ENCODE data around the gene PXYLP1. TPM values are rescaled to one million over a fixed set of nuclear protein-coding genes. Genes with fewer than 3 reads are reported as not detected.

Gene PXYLP1
- polyA plus RNA-seq, 3 donors = 4.1 to 10.9 (median 5.8) TPM

- H3K27ac Mint-ChIP-seq = peak overlapping the region in 1 of 7 donors; percentile 50
- no peak overlapping the region for H3K27ac ChIP-seq (ENCODE audit: low read depth in 1 of 2, low read length in 2 of 2)
- no peaks in the 10 kb centered on the region for H3K27me3 ChIP-seq (ENCODE audit: control insufficient read depth in 2 of 2, insufficient read depth in 2 of 2, low read length in 2 of 2)
- no peaks in the 10 kb centered on the region for H4K20me1 ChIP-seq (ENCODE audit: insufficient read depth, low read length)
- H3K4me2 ChIP-seq (replicated peaks; ENCODE audit: extremely low read depth, low read length, poor library complexity, severe bottlenecking) = no peak overlapping the region
- H3K79me2 ChIP-seq (ENCODE audit: insufficient read depth, low read length) = peaks cover 4% of the 10 kb centered on the region
- H3K9me3 Mint-ChIP-seq = no peaks in the 10 kb centered on the region
- peaks cover 39 to 59% of the 10 kb centered on the region in 2 donors for H3K36me3 Mint-ChIP-seq
- no peaks in the 10 kb centered on the region for H3K4me1 ChIP-seq (ENCODE audit: control insufficient read depth in 1 of 2, insufficient read depth in 2 of 2, low read length in 2 of 2)
- H3K36me3 ChIP-seq (replicated peaks in 1 of 2; ENCODE audit: control insufficient read depth in 1 of 2, insufficient read depth in 2 of 2, low read length in 2 of 2) = peaks cover 2 to 29% of the 10 kb centered on the region in 2 donors
- intact Hi-C loops (cut with micrococcal nuclease) = no loop called here
- WGBS (ENCODE audit: insufficient coverage) = 97% methylated on average over 10 of the region's 12 CpGs
- no peak for TF ChIP-seq CTCF (IDR thresholded peaks at IDR 0.05)
- H2AFZ ChIP-seq (ENCODE audit: insufficient read depth, low read depth, low read length, poor library complexity, severe bottlenecking) = no peak overlapping the region
- H3K9me3 ChIP-seq (replicated peaks in 1 of 2; ENCODE audit: control insufficient read depth in 1 of 2, insufficient read depth in 1 of 2, low read length in 2 of 2) = no peaks in the 10 kb centered on the region
- no peak overlapping the region for H3K9ac ChIP-seq (ENCODE audit: insufficient read depth, low read length, poor library complexity, severe bottlenecking)
- H3K4me3 Mint-ChIP-seq = no peak overlapping the region
- no peaks in the 10 kb centered on the region for H3K27me3 Mint-ChIP-seq (ENCODE audit: low read depth in 3 of 3)
- H3K4me3 ChIP-seq (replicated peaks in 1 of 3; ENCODE audit: low read depth in 2 of 3, low read length in 3 of 3) = no peak overlapping the region
- peak in 1 of 3 donors; percentile 2 for DNase-seq
- H3K4me1 Mint-ChIP-seq = peaks cover 6% of the 10 kb centered on the region
Observed at GRCh38 chr3:141241616-141242376, 10.2 kb downstream of the PXYLP1 start.

GRCh38 chr3:141242377-141243092 lies 10.9 kb downstream of the PXYLP1 start:
- Histone ChIP-seq H3K9ac (ENCODE audit: insufficient read depth, low read length, poor library complexity, severe bottlenecking) (no peak overlapping the region), H3K4me1 (ENCODE audit: control insufficient read depth in 1 of 2, insufficient read depth in 2 of 2, low read length in 2 of 2) (no peaks in the 10 kb centered on the region), H3K9me3 (replicated peaks in 1 of 2; ENCODE audit: control insufficient read depth in 1 of 2, insufficient read depth in 1 of 2, low read length in 2 of 2) (no peaks in the 10 kb centered on the region), H3K79me2 (ENCODE audit: insufficient read depth, low read length) (peaks cover 4% of the 10 kb centered on the region), H2AFZ (ENCODE audit: insufficient read depth, low read depth, low read length, poor library complexity, severe bottlenecking) (no peak overlapping the region), H3K4me2 (replicated peaks; ENCODE audit: extremely low read depth, low read length, poor library complexity, severe bottlenecking) (no peak overlapping the region), H4K20me1 (ENCODE audit: insufficient read depth, low read length) (peaks cover 5% of the 10 kb centered on the region), H3K4me3 (replicated peaks in 1 of 3; ENCODE audit: low read depth in 2 of 3, low read length in 3 of 3) (no peak overlapping the region), H3K27ac (ENCODE audit: low read depth in 1 of 2, low read length in 2 of 2) (no peak overlapping the region), H3K27me3 (ENCODE audit: control insufficient read depth in 2 of 2, insufficient read depth in 2 of 2, low read length in 2 of 2) (no peaks in the 10 kb centered on the region), H3K36me3 (replicated peaks in 1 of 2; ENCODE audit: control insufficient read depth in 1 of 2, insufficient read depth in 2 of 2, low read length in 2 of 2) (peaks cover 2 to 24% of the 10 kb centered on the region in 2 donors)
- H3K4me1 Mint-ChIP-seq = peaks cover 6% of the 10 kb centered on the region
- no peak overlapping the region for H3K27ac Mint-ChIP-seq
- peaks cover 39 to 57% of the 10 kb centered on the region in 2 donors for H3K36me3 Mint-ChIP-seq
- DNase-seq = no peak
- no peaks in the 10 kb centered on the region for H3K27me3 Mint-ChIP-seq (ENCODE audit: low read depth in 3 of 3)
- H3K9me3 Mint-ChIP-seq = no peaks in the 10 kb centered on the region
- intact Hi-C loops (cut with micrococcal nuclease) = no loop called here
- TF ChIP-seq CTCF (IDR thresholded peaks at IDR 0.05) = no peak
- no peak overlapping the region for H3K4me3 Mint-ChIP-seq
- 95% methylated on average over 2 of the region's 5 CpGs for WGBS (ENCODE audit: insufficient coverage)
